Thyroid gland (tissue), 4 donors: ENCODE data around the gene CCDC107.

Experiments used
- CTCF ChIP-seq, 6 experiments: fragments of 200-600 bp in 3 of 6; fragments of 450-650 bp in 3 of 6; sonication (generic) in 3 of 6; IDR thresholded peaks; one replicate each; pipeline ENCODE4 v1.5.1; 2016 to 2019; ENCODE audit warnings: antibody characterized with exemption in 6 of 6, mild to moderate bottlenecking in 2 of 6, inconsistent platforms in 1 of 6, moderate library complexity in 1 of 6
- POLR2A ChIP-seq, 2 donors: fragments of 450-650 bp; IDR thresholded peaks; one replicate each; pipeline ENCODE4 v1.6.1; 2017; ENCODE audit warnings: antibody characterized with exemption in 2 of 2, mild to moderate bottlenecking in 2 of 2, moderate library complexity in 1 of 2

GRCh38 chr9:35653611-35654010 lies 4.5 kb upstream of the CCDC107 start:
- no peak for TF ChIP-seq CTCF (IDR thresholded peaks at IDR 0.05)
- no peak for TF ChIP-seq POLR2A (IDR thresholded peaks at IDR 0.05)
